H1 (cell line): ENCODE data around the gene DPH5. TPM values are rescaled to one million over a fixed set of nuclear protein-coding genes. Genes with fewer than 3 reads are reported as not detected.

ENCODE experiments used
- CBX5 ChIP-seq: fragments of 300-800, 300-1000 bp; sonication (generic); IDR thresholded peaks from 2 replicates; pipeline ENCODE4 v1.7.1; 2016; ENCODE audit warnings: antibody characterized with exemption, low read length, low read depth
- CHD7 ChIP-seq: fragments of 300-600 bp; sonication (generic); IDR thresholded peaks from 2 replicates; pipeline ENCODE4 v1.7.1; 2012; ENCODE audit warnings: low read length, moderate library complexity, mild to moderate bottlenecking, inconsistent platforms; ENCODE audit not compliant: insufficient replicate concordance
- JUN ChIP-seq: IDR thresholded peaks from 2 replicates; pipeline ENCODE4 v1.6.1; 2011; ENCODE audit warnings: low read depth, mild to moderate bottlenecking, improper control_type of control experiment, low read length
- SIX5 ChIP-seq: IDR thresholded peaks from 2 replicates; pipeline ENCODE4 v1.6.1; 2011; ENCODE audit warnings: mild to moderate bottlenecking, low read depth, low read length
- TAF1 ChIP-seq: IDR thresholded peaks from 2 replicates; pipeline ENCODE4 v1.6.1; 2011; ENCODE audit warnings: mild to moderate bottlenecking, low read depth, low read length
- polyA plus RNA-seq, 7 experiments: library from polyadenylated mRNA; depleted of rRNA in 3 of 7; stranded (reverse) in 5 of 7; unstranded in 2 of 7; fragments of >200 nt in 5 of 7; fragments of 200-250 nt in 2 of 7; gene quantifications; 1 replicate in 5 of 7; 2 replicates in 1 of 7; 4 replicates in 1 of 7; pipeline versions ENCODE4 v1.2.1 to v1.2.3, GENCODE V29; 2011 to 2013; ENCODE audit warnings: missing spikeins in 2 of 7, mixed read lengths in 2 of 7
- total RNA-seq: library from RNA; stranded (reverse); fragmentation: NEBNext Ultra II Directional; extraction: Animal tissue kit (Norgen Biotek cat#: 25700); gene quantifications from 2 replicates; pipeline ENCODE4 v1.2.1, GENCODE V29; 2021

DPH5 gene
- total and polyA plus RNA-seq, 2 of the 8 experiments (the other 6 are each of a cell fraction or from before 2014, with no cell fraction given) = 67.7 to 106 TPM

GRCh38 chr1:101013776-101014175 lies 11.8 kb downstream of the DPH5 start (continued):
- TF ChIP-seq SIX5 = no peak
- no peak for TF ChIP-seq JUN
- TF ChIP-seq CHD7 = no peak
- TF ChIP-seq TAF1 = no peak
- no peak for TF ChIP-seq CBX5
